Right cardiac atrium (tissue), 5 donors: ENCODE measurements around the gene NCF4. TPM values are rescaled to one million over a fixed set of nuclear protein-coding genes. Genes with fewer than 3 reads are reported as not detected.

Source experiments
- ATAC-seq, 2 donors: fragments of 200-7000 bp; cut with Tn5 transposase; one replicate each; pipeline versions ENCODE4 v1.8.0 to v1.9.1; 2020; ENCODE audit warnings: moderate library complexity in 2 of 2, mild to moderate bottlenecking in 1 of 2
- DNase-seq, 3 donors: peaks; one replicate each; pipeline ENCODE4 v3.0.0-alpha.2; 2020
- H3K27ac ChIP-seq: one replicate; pipeline ENCODE4 v1.5.1; 2013; ENCODE audit warnings: mild to moderate bottlenecking, low read length, control low read depth, moderate library complexity
- H3K27me3 ChIP-seq: one replicate; pipeline ENCODE4 v1.6.1; 2013; ENCODE audit not compliant: control insufficient read depth, insufficient read depth
- H3K4me1 ChIP-seq: one replicate; pipeline ENCODE4 v1.6.1; 2013; ENCODE audit warnings: low read length; ENCODE audit not compliant: control insufficient read depth, insufficient read depth
- H3K4me3 ChIP-seq: one replicate; pipeline ENCODE4 v1.5.1; 2013; ENCODE audit warnings: low read length, control low read depth
- H3K9me3 ChIP-seq: one replicate; pipeline ENCODE4 v1.6.1; 2013; ENCODE audit warnings: low read length; ENCODE audit not compliant: control insufficient read depth
- WGBS: extraction: QIAGEN DNeasy Blood & Tissue Kit; methylation state at CpG from one replicate; pipeline ENCODE4 v1.1.7; 2013; 5-methylcytosine and 5-hydroxymethylcytosine counted together
- intact Hi-C, 4 donors: fragments of 100-400 bp; cut with DNase I; formaldehyde crosslinking; loops; one replicate each; pipeline versions ENCODE4 v1.11.0 to v1.14.0; 2022 to 2023
- polyA plus RNA-seq: library from polyadenylated mRNA; stranded (reverse); fragments of 200-250 nt; gene quantifications from one replicate; pipeline ENCODE4 v1.2.3, GENCODE V29; 2013
- total RNA-seq, 4 donors: library from RNA; stranded (reverse); fragmentation: NEBNext Ultra II Directional; extraction: Animal tissue kit (Norgen Biotek cat#: 25700); gene quantifications; one replicate each; pipeline ENCODE4 v1.2.1, GENCODE V29; 2021
- donor health status: healthy with polysubstance abuse.
- donor health status: DM: no; HTN: yes; CAD: no.
- donor health status: DM: no; HTN: no; CAD: no.
- donor health status: DM: no; HTN: yes; CAD: no; lungs with severe emphysema.
- donor health status: DM: yes; HTN: yes; CAD: no.

Gene NCF4
- total and polyA plus RNA-seq, 5 donors = 3.1 to 6.9 (median 6.6) TPM

DNA sequence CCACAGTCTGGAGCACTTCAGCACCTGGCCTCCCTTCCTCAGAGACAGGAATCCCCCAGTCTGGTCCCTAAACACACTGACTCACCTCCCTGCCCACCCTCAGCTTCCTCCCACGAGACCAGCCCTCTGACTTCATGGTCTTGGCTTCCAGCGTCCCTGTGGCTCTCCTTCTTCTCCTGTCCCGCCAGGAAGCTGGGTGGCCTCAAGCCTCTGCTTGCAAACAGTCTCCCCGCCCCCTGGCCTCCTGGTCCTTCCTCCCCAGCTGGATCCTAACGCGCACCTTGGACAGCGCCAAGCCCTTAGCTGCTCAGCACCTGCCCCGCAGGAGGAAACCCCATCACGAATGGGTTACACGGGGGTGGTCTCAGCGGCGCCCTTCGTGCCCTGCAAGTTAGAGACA lies 4.5 kb downstream of the NCF4 start:
- Histone ChIP-seq H3K27ac (no peak overlapping the region), H3K9me3 (no peaks in the 10 kb centered on the region), H3K27me3 (no peaks in the 10 kb centered on the region), H3K4me1 (no peaks in the 10 kb centered on the region), H3K4me3 (no peak overlapping the region)
- ATAC-seq (no peak), DNase-seq (no peak)
- 24% methylated on average over 13 of the region's 13 CpGs for WGBS
- intact Hi-C loops = loop anchor here in 1 of 4 donors (10.0 kb wide), 1 partner anchor 109 kb away; no protein-coding TSS in a partner anchor

- ATAC-seq = no peak
- Histone ChIP-seq H3K27ac (no peak overlapping the region), H3K9me3 (no peaks in the 10 kb centered on the region), H3K4me3 (no peak overlapping the region), H3K27me3 (no peaks in the 10 kb centered on the region), H3K4me1 (no peaks in the 10 kb centered on the region)
- no peak for DNase-seq
- 77% methylated on average over 5 of the region's 5 CpGs for WGBS
- intact Hi-C loops = loop anchor here in 1 of 4 donors (10.0 kb wide), 1 partner anchor 107 kb away; no protein-coding TSS in a partner anchor
These were observed 6.9 kb downstream of the NCF4 start for GRCh38 chr22:36867695-36868094.

DNA sequence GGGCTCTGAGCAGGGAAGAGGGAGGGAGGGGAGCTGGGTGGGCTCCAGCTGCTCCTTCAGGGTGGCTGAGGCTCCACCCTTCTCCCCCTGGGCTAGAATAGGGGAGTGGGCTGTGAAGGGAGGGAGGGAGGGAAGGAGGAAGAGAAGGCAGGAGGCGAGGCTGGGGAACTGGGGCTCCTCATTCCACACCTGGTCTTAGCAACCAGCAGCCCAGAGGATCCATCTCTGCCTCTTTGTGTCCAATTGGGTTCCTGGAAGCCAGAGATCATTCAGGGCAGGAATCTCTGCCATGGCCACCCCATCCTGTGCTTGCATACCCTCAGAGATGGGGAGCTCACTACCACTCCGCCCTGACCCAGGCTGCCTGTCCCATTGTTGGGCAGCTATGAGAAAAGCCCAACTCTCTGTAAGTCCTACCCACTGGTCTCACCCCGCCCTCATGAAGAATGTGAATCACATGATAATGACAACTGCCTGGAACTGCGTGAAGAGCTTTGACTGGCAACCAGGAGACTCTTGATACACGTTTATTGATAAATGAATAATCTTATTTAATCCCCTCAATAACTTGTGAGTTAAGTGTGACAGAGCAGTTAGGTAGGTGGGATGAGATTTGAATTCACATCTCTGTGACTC lies 7.9 kb downstream of the NCF4 start:
- Histone ChIP-seq H3K27ac (no peak overlapping the region), H3K9me3 (no peaks in the 10 kb centered on the region), H3K4me3 (no peak overlapping the region), H3K27me3 (no peaks in the 10 kb centered on the region), H3K4me1 (no peaks in the 10 kb centered on the region)
- intact Hi-C loops = loop anchor here in 1 of 4 donors (10.0 kb wide), 1 partner anchor 106 kb away; no protein-coding TSS in a partner anchor
- ATAC-seq = no peak
- WGBS = 73% methylated on average over 5 of the region's 5 CpGs
- no peak for DNase-seq

DNA sequence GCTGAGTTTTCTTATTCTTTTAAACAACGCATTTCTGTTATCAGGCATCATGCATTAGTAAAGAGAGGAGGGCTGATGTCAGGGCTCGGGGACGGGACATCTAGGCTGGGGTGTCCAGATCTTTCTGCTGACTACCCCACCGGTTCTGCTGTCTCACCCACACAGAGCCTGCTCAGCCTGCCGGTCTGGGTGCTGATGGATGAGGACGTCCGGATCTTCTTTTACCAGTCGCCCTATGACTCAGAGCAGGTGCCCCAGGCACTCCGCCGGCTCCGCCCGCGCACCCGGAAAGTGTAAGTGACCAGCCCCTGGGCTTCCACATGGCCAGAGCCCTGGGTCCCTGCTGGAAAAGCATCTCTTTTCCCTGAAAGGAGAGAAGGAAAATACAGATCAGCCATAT lies 9.4 kb downstream of the NCF4 start:
- intact Hi-C loops = loop anchor here in 1 of 4 donors (10.0 kb wide), 1 partner anchor 105 kb away; no protein-coding TSS in a partner anchor
- Histone ChIP-seq H3K9me3 (no peaks in the 10 kb centered on the region), H3K4me1 (no peaks in the 10 kb centered on the region), H3K27ac (no peak overlapping the region), H3K4me3 (no peak overlapping the region), H3K27me3 (no peaks in the 10 kb centered on the region)
- DNase-seq (no peak), ATAC-seq (no peak)
- 81% methylated on average over 14 of the region's 14 CpGs for WGBS

- intact Hi-C loops = loop anchor here in 1 of 4 donors (10.0 kb wide), 1 partner anchor 103 kb away; no protein-coding TSS in a partner anchor
- ATAC-seq (no peak), DNase-seq (no peak)
- H3K4me1 ChIP-seq = no peaks in the 10 kb centered on the region
- no peaks in the 10 kb centered on the region for H3K9me3 ChIP-seq
- no peak overlapping the region for H3K4me3 ChIP-seq
- no peak overlapping the region for H3K27ac ChIP-seq
- no peaks in the 10 kb centered on the region for H3K27me3 ChIP-seq
- WGBS = 68% methylated on average over 11 of the region's 11 CpGs
These were observed 10.9 kb downstream of the NCF4 start for GRCh38 chr22:36871669-36872081.

DNA sequence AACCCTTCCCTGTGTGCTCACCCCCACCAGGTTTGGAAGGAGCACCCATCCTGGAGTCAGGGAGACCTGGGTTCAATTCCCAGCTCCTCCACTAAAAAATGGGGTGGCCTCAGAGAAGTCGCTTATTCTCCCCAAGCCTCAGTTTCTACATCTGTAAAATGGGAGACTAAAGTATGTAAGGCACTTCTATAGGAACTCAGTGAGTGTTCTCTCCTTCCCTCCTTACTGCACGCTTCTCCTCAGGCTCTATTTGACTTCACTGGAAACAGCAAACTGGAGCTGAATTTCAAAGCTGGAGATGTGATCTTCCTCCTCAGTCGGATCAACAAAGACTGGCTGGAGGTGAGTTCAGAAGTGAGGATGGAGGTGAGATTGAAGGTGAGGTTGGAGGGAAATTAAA lies 11.3 kb downstream of the NCF4 start:
- WGBS = 92% methylated on average over 3 of the region's 3 CpGs
- no peaks in the 10 kb centered on the region for H3K27me3 ChIP-seq
- H3K9me3 ChIP-seq = no peaks in the 10 kb centered on the region
- intact Hi-C loops = loop anchor here in 1 of 4 donors (10.0 kb wide), 1 partner anchor 103 kb away; no protein-coding TSS in a partner anchor
- ATAC-seq = no peak
- no peak overlapping the region for H3K27ac ChIP-seq
- no peak overlapping the region for H3K4me3 ChIP-seq
- H3K4me1 ChIP-seq = no peaks in the 10 kb centered on the region
- no peak for DNase-seq

- Histone ChIP-seq H3K27ac (no peak overlapping the region), H3K4me3 (no peak overlapping the region), H3K27me3 (no peaks in the 10 kb centered on the region), H3K4me1 (no peaks in the 10 kb centered on the region), H3K9me3 (no peaks in the 10 kb centered on the region)
- ATAC-seq = no peak
- intact Hi-C loops = loop anchor here in 1 of 4 donors (10.0 kb wide), 1 partner anchor 102 kb away; no protein-coding TSS in a partner anchor
- DNase-seq = no peak
- WGBS = 95% methylated on average over 2 of the region's 2 CpGs
These were observed 12.2 kb downstream of the NCF4 start for GRCh38 chr22:36872866-36873498.

DNA sequence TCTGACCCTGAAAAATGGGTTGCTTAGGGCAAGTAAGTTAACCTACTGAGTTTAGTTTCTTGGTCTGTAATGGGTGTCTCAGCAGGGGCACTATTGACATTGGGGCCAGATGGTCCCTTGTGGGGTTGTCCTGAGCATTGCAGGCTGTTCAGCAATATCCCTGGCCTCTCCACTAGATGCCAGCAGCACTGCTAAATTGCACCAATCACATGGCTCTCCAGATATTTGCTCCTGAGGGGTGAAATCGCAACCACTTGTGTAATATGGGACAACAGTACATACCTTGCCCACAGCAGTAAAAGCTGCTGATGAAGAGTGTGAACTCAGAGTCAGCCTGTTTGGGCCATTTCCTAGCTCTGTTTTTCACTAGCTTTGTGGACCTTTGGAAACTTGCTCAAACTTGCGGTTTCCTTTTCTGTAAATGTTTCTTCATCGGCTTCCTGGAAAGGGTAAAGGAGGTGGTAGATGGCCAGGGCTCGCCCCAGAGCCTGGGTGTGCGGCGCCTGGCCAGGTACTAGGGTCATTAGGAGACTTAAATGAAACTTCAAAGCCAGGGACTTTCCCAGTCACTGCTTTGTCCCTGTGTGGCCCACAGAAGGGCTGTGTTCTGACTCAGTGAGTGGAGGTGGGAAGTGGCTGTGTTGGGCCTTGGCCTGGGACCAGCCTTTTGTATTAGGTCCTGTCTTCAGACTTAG lies 13.0 kb downstream of the NCF4 start:
- WGBS = 42% methylated on average over 6 of the region's 6 CpGs
- intact Hi-C loops = loop anchor here in 1 of 4 donors (10.0 kb wide), 1 partner anchor 101 kb away; no protein-coding TSS in a partner anchor
- no peak overlapping the region for H3K4me3 ChIP-seq
- DNase-seq (peak in 1 of 3 donors; percentile 55), ATAC-seq (peak; percentile 79 to 89)
- no peaks in the 10 kb centered on the region for H3K27me3 ChIP-seq
- peak overlapping the region; percentile 8 for H3K27ac ChIP-seq
- no peaks in the 10 kb centered on the region for H3K9me3 ChIP-seq
- no peaks in the 10 kb centered on the region for H3K4me1 ChIP-seq

DNA sequence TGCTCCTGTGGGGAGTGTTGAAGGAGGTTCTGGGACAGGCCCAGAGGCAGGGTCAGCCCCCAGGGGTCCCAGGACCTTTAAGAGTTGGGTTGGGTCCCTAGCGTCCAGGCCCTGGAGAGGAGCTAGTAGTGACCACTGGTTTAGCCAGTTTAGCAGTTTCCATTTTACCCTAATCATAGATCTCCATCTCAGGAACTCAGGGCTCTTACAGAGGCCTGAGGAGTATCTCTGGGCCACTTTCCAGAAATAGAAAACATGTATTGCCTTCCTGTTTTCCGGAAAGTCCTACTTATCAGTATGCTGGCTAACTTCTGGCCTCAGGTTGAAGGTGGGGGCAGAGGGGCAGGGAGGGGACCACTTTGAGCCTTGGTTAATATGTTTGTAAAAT lies 13.5 kb downstream of the NCF4 start:
- Histone ChIP-seq H3K27me3 (no peaks in the 10 kb centered on the region), H3K9me3 (no peaks in the 10 kb centered on the region), H3K4me1 (no peaks in the 10 kb centered on the region), H3K27ac (peak overlapping the region; percentile 8), H3K4me3 (no peak overlapping the region)
- intact Hi-C loops = loop anchor here in 1 of 4 donors (10.0 kb wide), 1 partner anchor 100 kb away; no protein-coding TSS in a partner anchor
- DNase-seq (no peak), ATAC-seq (no peak)
- WGBS = 58% methylated on average over 2 of the region's 2 CpGs

GRCh38 chr22:36874736-36875135 lies 13.9 kb downstream of the NCF4 start:
- no peak overlapping the region for H3K27ac ChIP-seq
- DNase-seq (no peak), ATAC-seq (no peak)
- no peaks in the 10 kb centered on the region for H3K9me3 ChIP-seq
- H3K4me3 ChIP-seq = no peak overlapping the region
- H3K27me3 ChIP-seq = no peaks in the 10 kb centered on the region
- no peaks in the 10 kb centered on the region for H3K4me1 ChIP-seq
- 80% methylated on average over 9 of the region's 9 CpGs for WGBS
- intact Hi-C loops = loop anchor here in 1 of 4 donors (10.0 kb wide), 1 partner anchor 100 kb away; no protein-coding TSS in a partner anchor

- 80% methylated on average over 6 of the region's 6 CpGs for WGBS
- Histone ChIP-seq H3K4me3 (no peak overlapping the region), H3K4me1 (no peaks in the 10 kb centered on the region), H3K9me3 (no peaks in the 10 kb centered on the region), H3K27ac (no peak overlapping the region), H3K27me3 (no peaks in the 10 kb centered on the region)
- intact Hi-C loops = loop anchor here in 1 of 4 donors (10.0 kb wide), 1 partner anchor 99 kb away; no protein-coding TSS in a partner anchor
- no peak for ATAC-seq
- no peak for DNase-seq
These were observed 14.9 kb downstream of the NCF4 start for GRCh38 chr22:36875741-36876140.
